ENCODE results near the gene DIPK1B.

DNA sequence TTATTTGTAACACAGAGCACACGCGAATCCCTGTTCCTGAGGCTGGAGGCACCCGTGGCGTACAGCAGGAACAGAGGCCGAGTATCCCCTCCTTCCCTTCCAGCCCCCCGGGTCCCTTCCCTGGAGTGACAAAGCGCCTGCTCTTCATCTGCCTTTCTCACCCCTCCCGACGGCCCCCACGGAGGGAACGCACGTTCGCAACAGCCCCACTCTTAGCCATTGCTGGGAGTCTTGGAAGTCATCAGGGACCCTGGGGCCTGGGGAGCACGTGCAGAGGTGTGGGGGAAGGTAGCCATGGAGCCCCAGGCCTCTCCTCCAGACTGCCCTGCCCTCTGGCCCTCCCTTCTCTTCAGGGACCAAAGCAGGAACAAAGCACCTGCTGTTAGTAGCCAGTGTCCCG is 27.6 kb upstream of the DIPK1B start:
- TF ChIP-seq POLR2A (IDR thresholded peaks at IDR 0.05; ENCODE audit: low read depth, low read length) (no peak), POLR2AphosphoS5 (IDR thresholded peaks at IDR 0.05; ENCODE audit: low read depth, low read length) (no peak), POU2F2 (IDR thresholded peaks at IDR 0.05; ENCODE audit: low read depth, low read length) (no peak), SPI1 (IDR thresholded peaks at IDR 0.05; ENCODE audit: low read depth, low read length) (no peak), TAF1 (IDR thresholded peaks at IDR 0.05; ENCODE audit: low read depth, low read length) (no peak), PAX5 (IDR thresholded peaks at IDR 0.05; ENCODE audit: insufficient read depth, low read length, severe bottlenecking) (no peak)

All from GM12891 (cell line).